ENCODE data around the gene PIP5K1B.

DNA sequence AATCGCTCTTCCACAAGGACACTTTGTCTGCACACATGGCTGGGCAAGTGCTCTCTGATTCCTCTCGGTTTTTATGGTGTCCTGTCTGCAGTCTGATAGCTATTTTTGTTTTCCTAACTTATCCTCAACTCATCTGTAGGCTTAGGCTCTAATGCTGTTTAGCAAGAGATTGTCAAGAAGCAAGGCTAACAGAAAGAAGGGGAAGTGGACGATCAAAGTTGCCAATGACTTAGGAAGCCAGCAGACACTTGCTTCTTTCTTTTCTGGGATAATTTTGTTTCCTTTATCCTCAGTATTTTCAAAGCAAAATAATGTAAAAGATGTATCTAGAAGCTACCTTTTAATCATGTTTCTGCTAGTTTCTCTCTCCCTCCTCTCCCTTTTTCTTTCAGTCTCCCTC is 178.2 kb downstream of the PIP5K1B start:
- TF ChIP-seq, protein P1, sequence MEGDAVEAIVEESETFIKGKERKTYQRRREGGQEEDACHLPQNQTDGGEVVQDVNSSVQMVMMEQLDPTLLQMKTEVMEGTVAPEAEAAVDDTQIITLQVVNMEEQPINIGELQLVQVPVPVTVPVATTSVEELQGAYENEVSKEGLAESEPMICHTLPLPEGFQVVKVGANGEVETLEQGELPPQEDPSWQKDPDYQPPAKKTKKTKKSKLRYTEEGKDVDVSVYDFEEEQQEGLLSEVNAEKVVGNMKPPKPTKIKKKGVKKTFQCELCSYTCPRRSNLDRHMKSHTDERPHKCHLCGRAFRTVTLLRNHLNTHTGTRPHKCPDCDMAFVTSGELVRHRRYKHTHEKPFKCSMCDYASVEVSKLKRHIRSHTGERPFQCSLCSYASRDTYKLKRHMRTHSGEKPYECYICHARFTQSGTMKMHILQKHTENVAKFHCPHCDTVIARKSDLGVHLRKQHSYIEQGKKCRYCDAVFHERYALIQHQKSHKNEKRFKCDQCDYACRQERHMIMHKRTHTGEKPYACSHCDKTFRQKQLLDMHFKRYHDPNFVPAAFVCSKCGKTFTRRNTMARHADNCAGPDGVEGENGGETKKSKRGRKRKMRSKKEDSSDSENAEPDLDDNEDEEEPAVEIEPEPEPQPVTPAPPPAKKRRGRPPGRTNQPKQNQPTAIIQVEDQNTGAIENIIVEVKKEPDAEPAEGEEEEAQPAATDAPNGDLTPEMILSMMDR (conservative IDR thresholded peaks at IDR 0.05; ENCODE audit: low read depth in 2 of 2) = no peak
- no peak for TF ChIP-seq POLR2AphosphoS5 (IDR thresholded peaks at IDR 0.05; ENCODE audit: low read depth)
- TF ChIP-seq EZH2 (IDR thresholded peaks at IDR 0.05; ENCODE audit: low read depth, unreplicated experiment) = no peak
- TF ChIP-seq, protein P2, sequence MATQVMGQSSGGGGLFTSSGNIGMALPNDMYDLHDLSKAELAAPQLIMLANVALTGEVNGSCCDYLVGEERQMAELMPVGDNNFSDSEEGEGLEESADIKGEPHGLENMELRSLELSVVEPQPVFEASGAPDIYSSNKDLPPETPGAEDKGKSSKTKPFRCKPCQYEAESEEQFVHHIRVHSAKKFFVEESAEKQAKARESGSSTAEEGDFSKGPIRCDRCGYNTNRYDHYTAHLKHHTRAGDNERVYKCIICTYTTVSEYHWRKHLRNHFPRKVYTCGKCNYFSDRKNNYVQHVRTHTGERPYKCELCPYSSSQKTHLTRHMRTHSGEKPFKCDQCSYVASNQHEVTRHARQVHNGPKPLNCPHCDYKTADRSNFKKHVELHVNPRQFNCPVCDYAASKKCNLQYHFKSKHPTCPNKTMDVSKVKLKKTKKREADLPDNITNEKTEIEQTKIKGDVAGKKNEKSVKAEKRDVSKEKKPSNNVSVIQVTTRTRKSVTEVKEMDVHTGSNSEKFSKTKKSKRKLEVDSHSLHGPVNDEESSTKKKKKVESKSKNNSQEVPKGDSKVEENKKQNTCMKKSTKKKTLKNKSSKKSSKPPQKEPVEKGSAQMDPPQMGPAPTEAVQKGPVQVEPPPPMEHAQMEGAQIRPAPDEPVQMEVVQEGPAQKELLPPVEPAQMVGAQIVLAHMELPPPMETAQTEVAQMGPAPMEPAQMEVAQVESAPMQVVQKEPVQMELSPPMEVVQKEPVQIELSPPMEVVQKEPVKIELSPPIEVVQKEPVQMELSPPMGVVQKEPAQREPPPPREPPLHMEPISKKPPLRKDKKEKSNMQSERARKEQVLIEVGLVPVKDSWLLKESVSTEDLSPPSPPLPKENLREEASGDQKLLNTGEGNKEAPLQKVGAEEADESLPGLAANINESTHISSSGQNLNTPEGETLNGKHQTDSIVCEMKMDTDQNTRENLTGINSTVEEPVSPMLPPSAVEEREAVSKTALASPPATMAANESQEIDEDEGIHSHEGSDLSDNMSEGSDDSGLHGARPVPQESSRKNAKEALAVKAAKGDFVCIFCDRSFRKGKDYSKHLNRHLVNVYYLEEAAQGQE (IDR thresholded peaks at IDR 0.05; ENCODE audit: unreplicated experiment) = no peak
- TF ChIP-seq CREB1 (CRISPR knock-in tag; IDR thresholded peaks at IDR 0.05; ENCODE audit: low read depth) = no peak
- TF ChIP-seq, protein P3, sequence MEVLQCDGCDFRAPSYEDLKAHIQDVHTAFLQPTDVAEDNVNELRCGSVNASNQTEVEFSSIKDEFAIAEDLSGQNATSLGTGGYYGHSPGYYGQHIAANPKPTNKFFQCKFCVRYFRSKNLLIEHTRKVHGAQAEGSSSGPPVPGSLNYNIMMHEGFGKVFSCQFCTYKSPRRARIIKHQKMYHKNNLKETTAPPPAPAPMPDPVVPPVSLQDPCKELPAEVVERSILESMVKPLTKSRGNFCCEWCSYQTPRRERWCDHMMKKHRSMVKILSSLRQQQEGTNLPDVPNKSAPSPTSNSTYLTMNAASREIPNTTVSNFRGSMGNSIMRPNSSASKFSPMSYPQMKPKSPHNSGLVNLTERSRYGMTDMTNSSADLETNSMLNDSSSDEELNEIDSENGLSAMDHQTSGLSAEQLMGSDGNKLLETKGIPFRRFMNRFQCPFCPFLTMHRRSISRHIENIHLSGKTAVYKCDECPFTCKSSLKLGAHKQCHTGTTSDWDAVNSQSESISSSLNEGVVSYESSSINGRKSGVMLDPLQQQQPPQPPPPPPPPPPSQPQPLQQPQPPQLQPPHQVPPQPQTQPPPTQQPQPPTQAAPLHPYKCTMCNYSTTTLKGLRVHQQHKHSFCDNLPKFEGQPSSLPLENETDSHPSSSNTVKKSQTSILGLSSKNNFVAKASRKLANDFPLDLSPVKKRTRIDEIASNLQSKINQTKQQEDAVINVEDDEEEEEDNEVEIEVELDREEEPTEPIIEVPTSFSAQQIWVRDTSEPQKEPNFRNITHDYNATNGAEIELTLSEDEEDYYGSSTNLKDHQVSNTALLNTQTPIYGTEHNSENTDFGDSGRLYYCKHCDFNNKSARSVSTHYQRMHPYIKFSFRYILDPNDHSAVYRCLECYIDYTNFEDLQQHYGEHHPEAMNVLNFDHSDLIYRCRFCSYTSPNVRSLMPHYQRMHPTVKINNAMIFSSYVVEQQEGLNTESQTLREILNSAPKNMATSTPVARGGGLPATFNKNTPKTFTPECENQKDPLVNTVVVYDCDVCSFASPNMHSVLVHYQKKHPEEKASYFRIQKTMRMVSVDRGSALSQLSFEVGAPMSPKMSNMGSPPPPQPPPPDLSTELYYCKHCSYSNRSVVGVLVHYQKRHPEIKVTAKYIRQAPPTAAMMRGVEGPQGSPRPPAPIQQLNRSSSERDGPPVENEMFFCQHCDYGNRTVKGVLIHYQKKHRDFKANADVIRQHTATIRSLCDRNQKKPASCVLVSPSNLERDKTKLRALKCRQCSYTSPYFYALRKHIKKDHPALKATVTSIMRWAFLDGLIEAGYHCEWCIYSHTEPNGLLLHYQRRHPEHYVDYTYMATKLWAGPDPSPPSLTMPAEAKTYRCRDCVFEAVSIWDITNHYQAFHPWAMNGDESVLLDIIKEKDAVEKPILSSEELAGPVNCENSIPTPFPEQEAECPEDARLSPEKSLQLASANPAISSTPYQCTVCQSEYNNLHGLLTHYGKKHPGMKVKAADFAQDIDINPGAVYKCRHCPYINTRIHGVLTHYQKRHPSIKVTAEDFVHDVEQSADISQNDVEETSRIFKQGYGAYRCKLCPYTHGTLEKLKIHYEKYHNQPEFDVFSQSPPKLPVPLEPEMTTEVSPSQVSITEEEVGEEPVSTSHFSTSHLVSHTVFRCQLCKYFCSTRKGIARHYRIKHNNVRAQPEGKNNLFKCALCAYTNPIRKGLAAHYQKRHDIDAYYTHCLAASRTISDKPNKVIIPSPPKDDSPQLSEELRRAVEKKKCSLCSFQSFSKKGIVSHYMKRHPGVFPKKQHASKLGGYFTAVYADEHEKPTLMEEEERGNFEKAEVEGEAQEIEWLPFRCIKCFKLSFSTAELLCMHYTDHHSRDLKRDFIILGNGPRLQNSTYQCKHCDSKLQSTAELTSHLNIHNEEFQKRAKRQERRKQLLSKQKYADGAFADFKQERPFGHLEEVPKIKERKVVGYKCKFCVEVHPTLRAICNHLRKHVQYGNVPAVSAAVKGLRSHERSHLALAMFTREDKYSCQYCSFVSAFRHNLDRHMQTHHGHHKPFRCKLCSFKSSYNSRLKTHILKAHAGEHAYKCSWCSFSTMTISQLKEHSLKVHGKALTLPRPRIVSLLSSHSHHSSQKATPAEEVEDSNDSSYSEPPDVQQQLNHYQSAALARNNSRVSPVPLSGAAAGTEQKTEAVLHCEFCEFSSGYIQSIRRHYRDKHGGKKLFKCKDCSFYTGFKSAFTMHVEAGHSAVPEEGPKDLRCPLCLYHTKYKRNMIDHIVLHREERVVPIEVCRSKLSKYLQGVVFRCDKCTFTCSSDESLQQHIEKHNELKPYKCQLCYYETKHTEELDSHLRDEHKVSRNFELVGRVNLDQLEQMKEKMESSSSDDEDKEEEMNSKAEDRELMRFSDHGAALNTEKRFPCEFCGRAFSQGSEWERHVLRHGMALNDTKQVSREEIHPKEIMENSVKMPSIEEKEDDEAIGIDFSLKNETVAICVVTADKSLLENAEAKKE (CRISPR knock-in tag; IDR thresholded peaks at IDR 0.05) = no peak
- no peak for TF ChIP-seq NANOG (IDR thresholded peaks at IDR 0.05; ENCODE audit: borderline replicate concordance)
- TF ChIP-seq JUNB (IDR thresholded peaks at IDR 0.05; ENCODE audit: unreplicated experiment) = no peak

All from GM23338 (cell line).